SHP77 (cell line): ENCODE results near the gene SUSD2.
A peak's percentile ranks its signal among the peaks of the same experiment; 100 is the strongest.
"Not testable (repeated sequence)": the region's sequence is repeated elsewhere in the genome, so short reads cannot be mapped to it uniquely, and the experiment has no call there.

Experiments used
- DNase-seq, 2 experiments: peaks; one replicate each; lab custom pipeline; 2025; lab: John Stamatoyannopoulos, UW

The SUSD2 gene

DNA sequence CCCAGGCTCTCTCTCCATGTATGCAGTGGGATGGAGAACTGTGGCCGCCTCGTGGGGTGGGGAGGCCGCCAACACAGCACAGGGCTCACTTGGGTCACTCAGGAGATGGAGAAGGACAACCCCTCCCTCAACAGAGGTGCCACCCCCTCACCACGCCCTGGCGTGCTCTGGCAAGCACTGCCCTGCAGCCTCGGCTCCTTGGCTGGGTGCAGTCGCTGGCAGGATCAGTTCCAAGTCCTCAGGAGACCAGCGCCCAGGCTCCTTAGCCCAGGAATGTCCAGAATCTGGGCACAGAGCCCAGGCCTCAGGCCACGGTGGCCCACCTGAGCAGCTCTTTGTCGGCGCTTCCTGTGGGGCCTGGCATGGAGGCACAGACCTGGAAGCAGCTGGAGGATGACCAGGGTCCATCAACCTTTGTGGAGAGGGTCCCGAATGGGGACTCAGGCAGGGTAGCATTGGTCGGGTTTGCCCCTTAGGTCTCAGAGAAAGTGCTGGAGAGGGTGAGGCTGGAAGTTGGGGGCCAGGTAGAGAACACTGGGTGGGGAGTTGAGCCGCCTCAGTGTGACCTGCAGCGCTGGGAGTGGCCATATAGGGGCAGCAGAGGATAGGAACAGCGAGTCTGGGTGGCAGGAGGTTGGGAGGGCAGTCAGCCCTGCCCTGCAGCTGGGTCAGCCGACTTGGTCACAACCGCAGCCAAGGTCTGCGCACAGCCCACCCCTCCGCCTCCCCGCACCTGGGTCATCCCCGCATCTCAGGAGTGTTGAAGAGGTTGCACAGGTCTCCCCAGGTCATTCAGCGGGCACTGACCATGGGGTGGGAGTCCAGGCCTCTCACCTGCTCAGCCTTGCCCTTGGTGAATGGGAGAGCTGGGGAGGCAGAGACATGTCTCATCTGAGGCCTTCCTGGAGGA is 8.2 kb downstream of the SUSD2 start:
- peak; percentile 44 to 55 for DNase-seq

DNA sequence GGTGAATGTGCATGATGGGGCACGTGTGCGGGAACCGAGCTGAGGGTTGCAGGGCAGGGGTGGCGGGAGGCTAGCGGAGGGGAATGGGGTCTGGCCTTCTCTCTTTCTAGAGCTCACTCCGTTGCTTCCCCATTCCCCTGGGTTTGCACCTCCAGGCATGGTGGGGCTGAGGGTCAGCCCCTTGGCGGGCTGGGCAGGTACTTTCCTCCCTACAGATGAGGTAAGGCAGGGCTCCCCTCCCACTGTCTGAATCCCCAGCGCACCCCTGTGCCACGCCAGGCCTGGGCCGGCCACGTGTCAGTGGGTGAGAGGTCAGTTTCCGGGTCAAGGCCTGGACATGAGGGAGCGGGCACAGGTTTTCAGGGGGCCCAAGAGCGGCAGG is 8.9 kb downstream of the SUSD2 start:
- DNase-seq, result no peak

DNA sequence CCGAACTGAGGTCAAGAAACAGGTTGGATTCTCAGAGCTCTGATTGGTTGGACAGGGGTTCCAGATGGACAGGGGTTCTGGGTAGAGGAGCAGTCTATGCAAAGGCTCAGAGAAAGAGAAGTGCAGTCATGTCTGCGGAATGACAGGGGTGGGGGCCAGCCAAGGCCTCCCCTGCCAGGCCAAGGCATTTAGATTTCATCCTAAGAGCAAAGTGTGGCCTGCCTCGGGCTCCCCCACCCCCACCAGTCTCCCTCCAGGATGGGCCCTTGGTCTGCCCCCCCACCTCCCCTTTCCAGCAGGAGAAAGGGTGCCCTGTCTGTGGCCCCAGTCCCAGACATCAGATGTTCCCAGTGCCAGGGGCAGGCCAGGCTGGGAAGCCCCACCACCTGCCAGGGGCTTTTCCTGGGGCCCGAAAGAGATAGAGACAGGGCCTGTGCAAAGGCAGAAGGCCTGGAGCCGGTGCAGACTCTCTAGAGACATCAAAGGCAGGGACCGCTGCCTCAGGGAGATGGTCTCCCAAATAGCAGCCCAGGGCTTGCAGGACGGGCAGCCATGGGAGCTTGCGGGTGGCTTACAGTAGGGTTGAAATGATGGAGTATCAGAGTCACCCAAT is 9.4 kb downstream of the SUSD2 start:
- DNase-seq, result no peak

DNA sequence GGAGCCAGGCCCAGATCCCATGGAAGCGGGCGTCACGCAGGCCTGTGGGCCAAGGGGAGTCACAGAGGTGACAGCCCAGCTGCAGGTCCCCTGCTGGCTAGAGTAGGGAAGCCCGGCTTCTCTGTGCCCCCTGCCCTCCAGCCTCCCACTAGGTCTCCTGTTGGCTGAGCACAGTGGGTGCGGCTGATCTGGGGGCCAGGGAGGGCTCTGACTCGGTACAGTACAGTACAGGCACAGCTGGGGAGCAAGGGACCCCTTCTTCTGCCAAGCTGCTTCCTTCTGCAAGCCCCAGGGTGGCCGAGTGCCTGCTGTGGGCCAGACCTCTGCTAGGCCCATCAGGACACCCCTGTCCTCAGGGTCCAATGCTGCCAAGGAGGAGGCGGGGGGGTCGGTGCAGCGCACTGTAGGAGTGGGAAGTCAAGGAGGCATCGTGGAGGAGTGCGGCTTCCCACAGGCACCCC is 10.1 kb downstream of the SUSD2 start:
- DNase-seq, result no peak

GRCh38 chr22:24191893-24192292 is 10.6 kb downstream of the SUSD2 start:
- DNase-seq, result no peak

DNA sequence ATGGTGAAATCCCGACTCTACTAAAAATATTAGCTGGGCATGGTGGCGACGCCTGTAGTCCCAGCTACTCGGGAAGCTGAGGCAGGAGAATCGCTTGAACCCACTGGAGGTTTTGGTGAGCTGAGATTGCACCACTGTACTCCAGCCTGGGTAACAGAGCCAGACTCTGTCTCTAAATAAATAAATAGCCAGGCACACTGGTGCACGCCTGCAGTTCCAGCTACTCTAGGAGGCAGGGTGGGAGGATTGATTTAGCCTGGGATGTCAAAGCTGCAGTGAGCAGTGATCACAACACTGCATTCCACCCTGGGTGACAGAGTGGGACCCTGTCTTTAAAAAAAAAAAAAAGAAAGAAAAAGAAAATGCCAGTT is 17.4 kb downstream of the SUSD2 start:
- no peak for DNase-seq

- DNase-seq, result no peak
Measured at GRCh38 chr22:24200619-24201212, 19.4 kb downstream of the SUSD2 start.

- DNase-seq, result no peak
Measured at GRCh38 chr22:24201681-24202614, 20.7 kb downstream of the SUSD2 start.

DNA sequence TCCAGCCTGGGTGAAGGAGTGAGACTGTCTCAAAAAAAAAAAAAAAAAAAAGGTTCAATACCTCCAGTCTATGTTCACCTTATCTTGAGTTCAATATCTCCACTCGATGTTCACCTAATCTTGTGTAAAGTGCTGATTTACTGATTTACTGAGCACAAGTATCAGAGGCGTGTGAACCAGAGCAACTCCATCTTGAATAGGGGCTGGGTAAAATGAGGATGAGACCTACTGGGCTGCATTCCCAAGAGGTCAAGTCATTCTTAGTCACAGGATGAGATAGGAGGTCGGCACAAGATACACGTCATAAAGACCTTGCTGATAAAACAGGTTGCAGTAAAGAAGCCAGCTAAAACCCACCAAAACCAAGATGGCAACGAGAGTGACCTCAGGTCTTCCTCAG is 22.6 kb downstream of the SUSD2 start:
- not testable (repeated sequence) for DNase-seq

GRCh38 chr22:24205438-24206195 is 24.3 kb downstream of the SUSD2 start:
- no peak for DNase-seq

- DNase-seq, result not testable (repeated sequence)
Measured at GRCh38 chr22:24206460-24207263, 25.4 kb downstream of the SUSD2 start.

GRCh38 chr22:24207264-24208011 is 26.2 kb downstream of the SUSD2 start:
- no peak for DNase-seq

GRCh38 chr22:24208012-24208749 is 26.9 kb downstream of the SUSD2 start:
- no peak for DNase-seq

- no peak for DNase-seq
Measured at GRCh38 chr22:24209016-24209415, 27.7 kb downstream of the SUSD2 start.

DNA sequence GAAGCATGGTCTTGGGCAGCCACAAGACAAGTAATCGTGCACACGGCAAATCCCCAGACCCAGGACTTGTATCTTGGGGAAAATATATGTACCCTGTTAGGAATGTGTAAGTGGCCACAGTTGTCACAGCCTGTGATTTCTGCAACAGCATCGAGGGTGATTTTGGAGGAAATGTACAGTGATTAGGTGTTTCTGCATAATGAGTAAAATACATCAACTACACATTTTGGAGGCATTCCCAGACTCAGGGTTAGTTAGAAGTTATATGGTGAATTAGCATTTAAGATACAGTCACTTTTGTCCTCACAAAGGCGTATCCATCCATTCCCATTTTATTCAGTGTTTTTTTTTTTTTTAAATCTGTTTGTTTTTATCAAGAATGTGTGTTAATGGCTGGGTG is 28.4 kb downstream of the SUSD2 start:
- no peak for DNase-seq

DNA sequence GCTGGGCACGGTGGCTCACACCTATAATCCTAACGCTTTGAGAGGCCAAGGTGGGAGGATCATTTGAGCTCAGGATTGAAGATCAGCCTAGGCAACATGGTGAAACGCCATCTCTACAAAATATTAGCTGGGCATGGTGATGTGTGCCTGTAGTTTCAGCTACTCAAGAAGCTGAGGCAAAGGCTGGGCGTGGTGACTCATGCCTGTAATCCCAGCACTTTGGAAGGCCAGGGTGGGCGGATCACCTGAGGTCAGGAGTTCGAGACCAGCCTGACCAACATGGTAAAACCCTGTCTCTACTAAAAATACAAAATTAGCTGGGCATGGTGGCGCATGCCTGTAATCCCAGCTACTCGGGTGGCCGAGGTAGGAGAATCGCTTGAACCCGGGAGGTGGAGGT is 29.1 kb downstream of the SUSD2 start:
- DNase-seq, result not testable (repeated sequence)

- not testable (repeated sequence) for DNase-seq
Measured at GRCh38 chr22:24211716-24212115, 30.4 kb downstream of the SUSD2 start.

GRCh38 chr22:24213111-24213510 is 31.8 kb downstream of the SUSD2 start:
- not testable (repeated sequence) for DNase-seq
